Urothelium cell line (cell line): ENCODE measurements around the gene TMEM140.
"Not testable (repeated sequence)": the region's sequence is repeated elsewhere in the genome, so short reads cannot be mapped to it uniquely, and the experiment has no call there.

Source experiments
- DNase-seq: peaks from one replicate; pipeline ENCODE4 v3.0.0; 2011; ENCODE audit warnings: low spot score, mixed read lengths
- FAIRE-seq: peaks from 2 replicates; lab custom pipeline; 2011; peaks lifted over from hg19 to GRCh38; lab: Jason Lieb, UNC

The TMEM140 gene

DNA sequence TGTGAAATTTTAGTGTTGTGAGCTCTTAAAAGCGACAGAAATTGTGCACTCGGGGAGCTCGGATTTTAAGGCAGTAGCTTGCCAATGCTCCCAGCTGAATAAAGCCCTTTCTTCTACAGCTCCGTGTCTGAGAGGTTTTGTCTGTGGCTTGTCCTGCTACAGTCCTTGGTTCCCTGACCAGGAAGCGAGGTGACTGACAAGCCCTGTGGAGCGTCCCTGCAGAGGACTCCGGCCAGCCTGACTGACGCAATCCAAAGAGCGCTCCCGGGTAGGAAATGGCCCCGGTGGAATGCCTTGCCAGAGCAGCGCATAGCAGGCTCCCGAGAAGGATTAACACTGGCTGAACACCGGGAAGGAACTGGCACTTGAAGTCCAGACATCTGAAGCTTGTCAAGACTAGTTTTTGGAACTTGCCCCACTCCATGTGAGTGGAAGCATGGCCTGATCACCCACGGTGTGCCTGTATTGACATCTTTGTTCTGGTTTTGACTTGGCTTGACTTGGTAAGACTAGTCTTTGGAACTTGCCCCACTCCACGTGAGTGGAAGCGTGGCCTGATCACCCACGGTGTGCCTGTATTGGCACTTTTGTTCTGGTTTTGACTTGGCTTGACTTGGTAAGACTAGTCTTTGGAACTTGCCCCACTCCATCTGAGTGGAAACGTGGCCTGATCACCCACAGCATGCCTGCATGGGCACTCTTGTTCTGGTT is 23.9 kb downstream of the TMEM140 start:
- FAIRE-seq, DNase-seq: not testable (repeated sequence)

DNA sequence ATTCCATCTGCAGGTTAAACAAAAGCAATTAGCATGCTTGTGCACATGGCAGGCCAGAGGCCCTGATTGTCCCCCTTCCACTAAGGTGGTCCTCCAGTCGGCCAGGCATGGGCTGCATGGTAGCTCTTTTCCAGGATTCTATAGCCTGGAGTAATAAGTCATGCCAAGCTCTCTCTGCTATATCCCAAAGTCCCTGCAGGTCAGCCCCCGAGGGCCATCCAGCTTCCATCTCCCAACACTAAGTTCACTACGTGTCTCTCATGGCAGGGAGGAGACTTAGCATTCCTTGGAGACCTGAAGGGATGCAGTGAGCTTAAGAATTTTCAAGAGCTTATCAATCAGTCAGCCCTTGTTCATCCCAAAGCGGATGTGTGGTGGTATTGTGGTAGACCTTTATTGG is 26.0 kb downstream of the TMEM140 start:
- not testable (repeated sequence) for DNase-seq, FAIRE-seq

DNA sequence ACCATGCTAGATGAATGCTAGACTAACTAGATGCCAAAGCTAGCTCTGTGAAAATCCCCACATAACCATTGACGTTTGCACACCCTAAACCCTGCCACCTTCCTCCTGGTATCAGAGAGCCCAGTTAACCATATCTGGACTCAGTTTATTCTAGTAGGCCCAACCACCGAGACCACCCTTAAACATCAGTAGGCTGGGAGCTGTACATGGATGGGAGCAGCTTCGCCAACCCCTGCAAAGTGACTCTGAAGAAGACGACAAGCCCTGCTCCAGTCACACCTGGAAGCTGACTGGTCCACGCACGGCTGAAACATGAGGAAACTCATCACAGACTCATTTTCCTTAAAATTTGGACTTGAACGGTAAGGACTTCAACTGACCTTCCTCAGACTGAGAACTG is 27.1 kb downstream of the TMEM140 start:
- DNase-seq (no peak), FAIRE-seq (no peak)

DNA sequence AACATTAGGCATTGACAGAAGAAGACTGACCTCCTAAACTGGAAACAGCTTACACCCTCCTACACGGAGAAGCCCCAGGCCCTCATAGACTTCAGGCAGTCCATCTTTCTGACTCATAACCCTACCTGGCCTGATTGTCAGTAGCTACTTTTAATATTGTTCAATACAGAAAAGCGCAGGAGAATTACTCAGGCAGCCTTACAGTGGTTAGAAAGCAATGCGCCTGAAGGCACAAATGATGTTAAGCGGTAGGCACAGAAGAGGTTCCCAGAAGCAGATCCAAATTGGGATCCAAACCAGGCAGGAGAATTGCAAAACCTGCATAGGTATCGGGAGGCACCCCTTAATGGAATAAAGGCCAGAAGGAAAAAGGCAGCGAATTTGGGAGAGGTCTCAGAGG is 28.1 kb downstream of the TMEM140 start:
- DNase-seq: no peak
- no peak for FAIRE-seq

DNA sequence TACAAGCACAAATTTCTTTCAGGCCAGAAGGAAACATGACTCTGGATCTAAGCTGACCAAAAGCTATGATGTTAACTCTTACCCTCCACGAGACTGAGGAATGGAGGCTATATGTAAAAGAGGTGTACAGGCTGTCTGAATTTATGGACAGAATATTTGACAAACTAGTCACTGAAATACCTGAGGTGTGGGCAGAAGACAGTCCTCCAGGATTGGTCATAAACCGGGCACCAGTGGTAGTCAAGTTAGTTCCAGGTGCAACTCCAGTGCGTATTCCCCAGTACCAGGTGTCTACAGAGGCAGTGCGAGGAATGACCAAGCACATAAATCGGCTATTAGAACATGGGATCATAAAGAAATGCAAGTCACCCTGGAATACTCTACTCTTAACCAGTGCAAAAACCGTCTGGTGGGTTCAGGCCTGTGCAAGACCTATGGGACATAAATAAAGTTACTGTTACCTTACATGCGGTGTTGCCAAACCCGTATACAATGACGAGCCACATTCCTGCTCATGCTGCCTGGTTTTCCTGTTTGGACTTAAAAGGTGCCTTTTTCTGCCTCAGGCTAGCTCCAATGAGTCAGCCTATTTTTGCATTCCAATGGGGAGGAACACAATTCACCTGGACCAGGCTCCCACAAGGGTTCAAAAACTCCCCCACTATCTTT is 29.3 kb downstream of the TMEM140 start:
- DNase-seq: no peak
- no peak for FAIRE-seq

DNA sequence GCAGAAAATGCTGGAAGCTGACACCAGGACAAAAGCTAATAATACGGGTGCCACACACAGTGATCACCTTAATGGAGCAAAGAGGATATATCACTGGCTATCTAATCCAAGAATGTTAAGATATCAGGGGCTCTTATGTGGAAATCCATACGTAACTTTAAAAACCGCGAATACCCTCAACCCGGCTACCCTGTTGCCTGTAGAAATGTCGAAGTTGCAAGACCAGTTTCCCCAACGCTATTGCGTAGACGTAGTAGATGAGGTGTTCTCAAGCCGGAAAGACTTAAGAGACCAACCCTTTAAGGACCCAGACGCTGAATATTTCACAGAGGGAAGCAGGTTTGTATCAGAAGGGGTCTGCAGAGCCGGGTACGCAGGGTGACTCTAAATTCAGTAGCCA is 30.5 kb downstream of the TMEM140 start:
- FAIRE-seq (no peak), DNase-seq (no peak)

DNA sequence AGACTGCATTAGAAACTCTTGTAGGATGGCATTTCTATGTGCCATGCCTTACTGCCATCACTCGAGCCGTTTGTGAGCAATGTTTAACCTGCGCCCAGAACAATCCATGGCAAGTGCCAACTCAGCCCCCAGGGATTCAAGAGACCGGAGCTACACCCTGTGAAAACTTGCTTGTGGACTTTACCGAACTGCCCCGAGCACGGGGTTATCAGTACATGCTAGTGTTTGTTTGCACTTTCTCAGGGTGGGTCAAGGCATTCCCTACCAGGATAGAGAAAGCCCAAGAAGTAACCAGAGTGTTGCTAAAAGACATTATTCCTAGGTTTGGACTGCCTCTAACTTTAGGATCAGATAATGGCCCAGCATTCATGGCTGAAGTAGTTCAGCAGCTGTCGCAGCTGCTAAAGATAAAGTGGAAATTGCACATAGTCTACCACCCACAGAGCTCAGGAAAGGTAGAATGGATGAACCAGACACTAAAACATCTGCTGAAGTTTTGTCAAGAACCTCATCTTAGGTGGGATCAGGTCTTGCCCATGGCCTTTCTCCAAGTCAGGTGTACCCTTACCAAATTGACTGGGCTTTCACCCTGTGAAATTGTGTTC is 31.6 kb downstream of the TMEM140 start:
- FAIRE-seq (no peak), DNase-seq (no peak)

DNA sequence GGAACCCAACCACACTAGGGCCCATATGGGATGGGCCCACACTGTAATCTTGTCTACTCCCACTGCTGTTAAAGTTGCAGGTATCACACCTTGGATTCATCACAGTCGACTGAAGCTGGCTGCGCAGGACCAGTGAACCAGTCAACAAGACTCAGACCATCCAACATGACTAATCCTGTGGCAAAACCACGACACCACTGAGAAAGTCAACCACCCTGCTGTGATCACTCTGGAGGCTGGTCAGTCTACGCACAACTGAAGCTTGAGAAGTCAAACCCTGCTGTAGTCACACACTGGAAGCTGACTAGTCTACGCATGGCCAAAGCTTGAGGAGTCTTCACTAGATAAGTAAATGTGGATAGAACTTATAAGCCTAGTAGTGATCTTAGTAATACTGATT is 32.2 kb downstream of the TMEM140 start:
- DNase-seq (no peak), FAIRE-seq (no peak)

DNA sequence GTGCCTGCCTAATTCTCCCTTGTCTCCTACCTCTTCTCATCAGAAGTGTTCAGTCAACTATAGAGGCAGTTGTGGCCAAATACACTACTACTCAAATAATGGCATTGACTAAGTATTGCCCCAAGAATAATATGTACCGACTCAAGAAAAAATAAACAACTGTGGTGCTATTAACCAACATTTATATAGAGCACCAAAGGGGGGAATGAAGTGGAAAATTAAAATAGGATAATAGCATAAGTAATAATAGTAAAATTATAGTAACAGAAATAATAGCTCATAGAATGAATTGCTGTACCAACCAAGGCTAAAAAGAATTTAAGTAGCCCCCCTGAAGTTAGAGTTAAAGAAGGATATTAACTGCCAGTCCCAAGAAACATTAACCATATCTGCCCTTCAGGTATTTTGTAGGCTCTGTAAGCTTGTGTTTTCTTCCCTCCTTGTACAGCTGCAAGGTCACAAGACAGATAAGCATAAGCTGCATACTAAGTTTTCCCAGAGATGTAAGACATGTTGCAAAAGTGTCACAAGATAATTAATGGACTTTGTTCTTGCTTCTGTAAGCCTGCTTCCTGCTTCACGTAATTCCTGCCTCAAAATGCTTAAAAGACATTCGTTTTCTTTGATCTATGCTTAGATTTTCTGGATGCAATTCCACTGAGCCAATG is 33.5 kb downstream of the TMEM140 start:
- FAIRE-seq: no peak
- DNase-seq: no peak

DNA sequence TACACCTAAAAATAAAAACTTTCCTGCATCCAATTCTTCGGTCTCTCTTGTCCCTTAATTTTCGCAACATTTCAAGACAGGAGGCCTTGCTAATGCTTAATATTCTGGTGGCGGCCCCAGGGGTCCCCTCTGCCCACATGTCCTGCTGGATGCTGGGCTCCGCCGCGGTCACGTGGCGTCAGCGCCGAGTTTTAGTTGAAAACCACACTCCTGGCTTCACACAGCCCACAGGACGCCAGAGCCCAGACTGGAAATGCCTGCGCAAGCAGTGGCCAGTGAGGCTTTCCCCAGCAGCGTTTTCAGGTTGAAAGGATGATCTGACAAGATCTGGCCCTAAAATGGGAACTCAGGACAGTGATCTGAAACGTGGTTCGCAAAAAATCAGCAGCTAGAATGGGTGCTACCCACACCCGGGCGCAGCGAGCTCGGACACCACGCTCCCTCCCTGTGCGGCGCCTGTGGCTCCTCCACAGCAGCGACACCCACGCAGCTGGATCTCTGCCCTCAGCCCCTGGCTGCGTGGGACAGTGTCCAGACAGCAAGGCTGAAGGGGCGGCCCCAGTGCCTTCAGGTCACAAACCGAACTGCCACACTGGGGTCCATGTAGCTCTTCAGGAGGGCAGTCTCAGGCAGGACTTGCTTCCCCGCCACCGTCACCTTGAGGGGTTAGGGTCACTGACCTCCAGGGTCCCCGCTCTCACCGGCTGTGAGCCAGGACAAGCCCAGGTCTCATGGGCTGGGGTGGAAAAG is 34.2 kb downstream of the TMEM140 start:
- no peak for DNase-seq
- FAIRE-seq: no peak

DNA sequence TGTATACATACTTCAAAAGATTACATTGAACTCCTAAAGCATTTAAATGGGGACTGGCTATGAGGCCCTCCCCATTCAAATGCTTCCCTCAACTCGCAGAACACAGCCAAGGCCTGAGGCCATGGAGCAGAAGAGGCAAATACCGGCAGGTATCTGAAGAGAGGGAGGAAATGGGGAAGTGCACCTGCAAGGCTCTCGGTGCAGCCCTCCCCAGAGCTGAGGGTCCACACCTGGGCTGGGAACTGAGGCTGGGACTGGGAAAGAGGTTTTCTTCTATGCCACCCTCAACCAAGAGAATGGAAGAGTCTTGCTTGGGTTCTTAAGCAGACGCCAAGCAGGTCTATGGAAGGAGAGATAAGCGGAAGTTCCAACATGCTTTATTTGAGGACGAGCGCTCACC is 35.6 kb downstream of the TMEM140 start:
- DNase-seq (no peak), FAIRE-seq (no peak)

DNA sequence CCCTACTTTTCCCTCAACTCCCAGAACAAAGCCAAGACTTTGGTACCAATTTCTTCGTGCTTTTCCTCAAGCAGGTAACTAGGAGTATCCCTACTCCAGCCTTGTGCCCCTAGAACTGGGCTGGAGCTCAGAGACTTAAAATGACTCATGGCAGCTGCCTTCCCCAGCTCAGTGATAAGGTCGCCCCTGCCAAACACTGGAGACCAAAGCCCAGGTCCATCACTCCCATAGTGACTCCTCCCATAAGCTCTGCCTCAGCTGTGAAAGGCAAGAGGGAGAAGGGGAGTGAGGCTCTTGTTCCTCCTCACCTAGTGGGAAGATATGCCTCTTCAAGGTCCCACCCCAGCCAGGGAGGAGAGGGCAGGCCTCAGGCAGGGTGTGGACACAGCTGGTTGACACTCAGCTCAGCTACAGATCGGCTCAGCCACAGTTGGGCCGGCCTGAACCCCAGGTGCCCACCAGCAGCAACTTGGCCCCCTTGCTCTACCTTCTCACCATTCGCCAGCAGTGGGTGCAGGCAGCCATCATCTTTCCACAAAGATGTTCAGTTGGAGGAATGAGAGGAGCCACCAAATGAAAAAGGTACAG is 36.5 kb downstream of the TMEM140 start:
- DNase-seq (no peak), FAIRE-seq (no peak)

DNA sequence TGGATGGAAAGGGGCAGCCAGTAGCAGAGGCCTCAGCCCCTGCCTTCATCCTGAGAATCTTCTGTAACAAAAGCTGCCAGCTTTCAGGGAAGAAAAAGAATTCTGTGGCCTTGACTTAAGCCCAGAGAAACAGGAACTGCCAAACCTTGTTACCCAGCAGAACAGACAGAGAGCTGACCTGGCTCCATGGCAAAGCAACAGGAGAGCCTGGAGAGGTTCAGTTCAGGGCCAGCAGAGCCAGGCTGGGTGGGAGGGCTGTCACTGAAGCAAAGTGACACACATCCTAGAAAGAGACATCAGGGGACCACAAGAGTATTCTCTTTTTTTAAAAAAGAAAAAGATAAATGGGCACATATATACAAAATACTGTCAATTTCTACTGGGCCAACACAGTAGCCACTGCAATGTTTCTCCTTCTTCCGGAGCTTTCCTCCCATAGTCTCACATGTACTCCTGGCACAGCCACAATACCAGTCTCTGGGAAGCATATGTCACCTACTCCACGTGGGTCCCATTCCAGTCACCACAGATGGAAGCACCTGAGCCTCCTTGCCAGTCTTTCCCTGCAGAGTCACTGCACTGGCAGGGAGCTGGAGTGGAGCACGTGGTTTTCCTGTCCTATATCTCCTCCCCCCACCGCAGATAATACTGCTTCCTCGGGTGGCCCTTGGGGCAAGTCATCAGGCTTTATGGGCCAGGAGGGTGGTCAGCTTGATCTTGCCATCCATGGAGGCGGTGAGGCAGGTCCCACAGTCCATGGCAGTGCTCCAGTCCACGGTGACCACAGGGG is 37.8 kb downstream of the TMEM140 start:
- DNase-seq (no peak), FAIRE-seq (no peak)

DNA sequence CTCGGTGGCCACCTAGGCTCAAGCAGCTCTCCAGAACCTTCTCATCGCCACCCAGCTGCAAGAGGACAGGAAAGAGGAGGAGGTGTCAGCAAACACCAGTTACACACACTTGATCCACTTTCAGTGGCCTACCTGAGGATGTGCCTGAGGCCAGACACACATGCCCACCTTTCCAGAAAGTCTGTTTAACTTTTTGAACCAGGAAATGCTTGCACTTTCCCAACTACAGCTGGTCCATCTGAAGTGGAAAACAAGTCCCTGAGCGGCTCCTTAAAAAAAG is 38.3 kb downstream of the TMEM140 start:
- DNase-seq (no peak), FAIRE-seq (no peak)

DNA sequence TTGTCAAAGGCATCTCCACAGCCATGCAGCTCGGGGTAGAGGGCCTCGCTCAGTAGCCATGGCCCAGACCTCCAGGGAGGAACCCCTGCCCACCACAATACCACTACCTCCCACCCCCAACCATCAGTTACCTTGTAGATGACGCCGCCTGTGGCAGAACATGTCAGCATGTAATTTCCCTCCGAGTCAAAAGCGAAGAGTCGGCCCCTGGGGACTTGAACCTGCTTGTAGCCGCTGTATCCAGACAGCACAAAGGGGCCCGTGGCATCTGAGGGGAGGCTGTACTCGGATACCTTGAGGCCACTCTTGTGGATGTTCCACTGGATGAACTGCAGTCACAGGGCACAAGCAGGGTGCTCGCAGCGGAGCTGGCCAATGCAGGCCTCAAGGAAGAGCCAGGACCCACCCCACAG is 39.0 kb downstream of the TMEM140 start:
- no peak for FAIRE-seq
- no peak for DNase-seq

DNA sequence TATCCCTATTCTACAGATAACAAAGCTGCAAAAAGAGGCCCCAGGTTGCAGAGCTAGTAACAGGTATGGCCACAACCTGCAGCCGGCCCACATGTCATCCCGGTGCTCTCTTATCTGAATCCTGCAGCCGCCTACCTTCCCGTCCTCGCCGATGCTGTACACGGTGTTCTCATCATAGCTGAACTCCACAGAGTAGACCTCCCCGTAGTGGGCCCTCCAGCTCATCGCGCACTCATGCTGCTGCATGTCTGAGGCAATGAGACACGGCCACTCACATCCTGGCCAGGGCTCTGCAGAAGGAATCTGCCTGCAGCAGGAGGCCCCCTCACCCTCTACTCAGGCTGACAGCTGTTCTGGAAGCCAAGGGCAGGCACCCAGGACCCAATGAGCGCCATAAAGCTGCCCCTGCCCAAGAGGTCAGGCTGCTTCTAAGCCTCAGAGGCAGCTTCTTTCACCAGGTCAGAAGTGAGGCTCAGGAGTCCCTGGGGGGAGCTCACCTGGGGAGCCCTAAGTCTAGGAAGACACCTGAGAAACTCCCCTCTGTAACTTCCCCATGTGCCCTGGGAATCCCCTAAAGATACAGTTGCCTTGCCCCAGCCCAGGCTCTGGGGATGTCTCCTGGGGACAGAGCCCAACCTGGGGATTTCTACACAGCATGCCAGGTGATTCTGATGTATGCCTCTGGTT is 40.6 kb downstream of the TMEM140 start:
- no peak for FAIRE-seq
- DNase-seq: no peak

DNA sequence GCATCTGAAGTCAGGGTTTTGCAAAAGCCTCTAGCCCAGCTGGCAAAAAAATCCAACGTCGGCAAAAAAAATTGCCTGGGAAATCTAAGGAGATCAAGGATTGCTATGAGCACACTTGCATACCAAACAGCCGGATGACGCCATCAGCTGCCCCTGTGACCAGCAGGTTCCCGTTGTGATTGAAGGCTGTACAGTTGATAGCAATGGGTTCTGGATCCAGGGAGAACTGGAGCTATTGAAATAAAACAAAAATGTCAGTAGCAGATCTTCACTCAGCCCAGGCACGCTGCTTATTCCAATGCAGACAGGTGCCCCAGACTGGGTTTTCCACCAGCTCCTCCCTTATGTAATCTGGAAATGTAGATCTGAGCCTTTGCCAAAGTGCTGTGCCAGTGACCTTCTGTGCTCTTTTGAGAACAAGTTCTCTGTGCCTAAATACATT is 41.4 kb downstream of the TMEM140 start:
- FAIRE-seq: no peak
- no peak for DNase-seq

DNA sequence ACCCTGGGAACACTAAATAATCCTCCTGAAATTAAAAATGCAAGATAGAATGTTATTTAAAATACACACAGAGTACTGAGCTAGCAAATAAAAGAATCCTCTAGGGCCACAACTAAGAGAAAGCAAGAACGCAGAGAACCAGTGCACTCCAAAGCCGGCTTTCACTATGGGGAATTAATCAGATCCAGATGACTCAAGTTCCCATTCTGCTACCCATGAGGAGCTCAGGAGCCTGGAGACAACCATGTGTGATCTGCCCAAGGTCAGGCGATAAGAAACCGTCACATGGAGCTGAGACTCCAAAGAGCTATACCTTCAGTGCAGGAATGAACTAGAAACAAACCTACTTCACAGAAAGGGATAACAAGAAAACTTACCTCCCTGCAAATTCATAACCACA is 42.1 kb downstream of the TMEM140 start:
- no peak for FAIRE-seq
- no peak for DNase-seq

DNA sequence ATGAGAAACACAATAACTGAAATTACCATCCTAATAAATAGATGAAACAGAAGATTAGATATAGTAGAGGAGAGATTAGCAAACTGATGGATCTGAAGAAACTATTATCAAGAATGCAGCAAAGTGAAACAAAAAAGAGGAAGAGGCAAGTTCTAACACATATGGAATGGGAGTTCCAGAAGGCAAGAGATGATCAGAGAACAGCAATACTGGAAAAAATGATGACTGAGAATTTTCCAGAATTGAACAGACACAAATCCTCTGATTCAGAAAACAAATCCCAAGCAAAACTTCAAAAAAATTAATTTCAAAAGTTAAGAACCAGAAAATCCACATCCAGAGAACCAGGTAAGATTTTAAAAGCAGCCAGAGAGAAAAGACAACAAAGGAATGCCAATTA is 42.8 kb downstream of the TMEM140 start:
- DNase-seq (no peak), FAIRE-seq (no peak)
